ENCODE measurements around the gene USP24. TPM values are rescaled to one million over a fixed set of nuclear protein-coding genes. Genes with fewer than 3 reads are reported as not detected.

Gene USP24
- total RNA-seq, 1 donor from 2014 or later: 19.7 TPM

GRCh38 chr1:55059302-55060132 lies 155.6 kb downstream of the USP24 start:
- H3K4me3 ChIP-seq (ENCODE audit: low read depth, low read length): no peak overlapping the region
- TF ChIP-seq, protein P1, sequence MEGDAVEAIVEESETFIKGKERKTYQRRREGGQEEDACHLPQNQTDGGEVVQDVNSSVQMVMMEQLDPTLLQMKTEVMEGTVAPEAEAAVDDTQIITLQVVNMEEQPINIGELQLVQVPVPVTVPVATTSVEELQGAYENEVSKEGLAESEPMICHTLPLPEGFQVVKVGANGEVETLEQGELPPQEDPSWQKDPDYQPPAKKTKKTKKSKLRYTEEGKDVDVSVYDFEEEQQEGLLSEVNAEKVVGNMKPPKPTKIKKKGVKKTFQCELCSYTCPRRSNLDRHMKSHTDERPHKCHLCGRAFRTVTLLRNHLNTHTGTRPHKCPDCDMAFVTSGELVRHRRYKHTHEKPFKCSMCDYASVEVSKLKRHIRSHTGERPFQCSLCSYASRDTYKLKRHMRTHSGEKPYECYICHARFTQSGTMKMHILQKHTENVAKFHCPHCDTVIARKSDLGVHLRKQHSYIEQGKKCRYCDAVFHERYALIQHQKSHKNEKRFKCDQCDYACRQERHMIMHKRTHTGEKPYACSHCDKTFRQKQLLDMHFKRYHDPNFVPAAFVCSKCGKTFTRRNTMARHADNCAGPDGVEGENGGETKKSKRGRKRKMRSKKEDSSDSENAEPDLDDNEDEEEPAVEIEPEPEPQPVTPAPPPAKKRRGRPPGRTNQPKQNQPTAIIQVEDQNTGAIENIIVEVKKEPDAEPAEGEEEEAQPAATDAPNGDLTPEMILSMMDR (conservative IDR thresholded peaks at IDR 0.05; ENCODE audit: low read depth, low read length): no peak
- no peak for DNase-seq (ENCODE audit: low read depth)

DNA sequence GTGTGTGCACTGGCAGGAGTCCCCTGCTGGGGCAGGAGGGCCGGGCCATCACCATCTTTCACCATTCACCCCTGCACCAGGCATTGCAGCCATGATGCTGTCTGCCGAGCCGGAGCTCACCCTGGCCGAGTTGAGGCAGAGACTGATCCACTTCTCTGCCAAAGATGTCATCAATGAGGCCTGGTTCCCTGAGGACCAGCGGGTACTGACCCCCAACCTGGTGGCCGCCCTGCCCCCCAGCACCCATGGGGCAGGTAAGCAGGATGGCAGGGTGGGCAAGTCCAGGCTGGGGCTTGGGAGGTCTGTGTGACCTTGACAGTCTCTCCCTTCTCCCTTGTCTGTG lies 157.2 kb downstream of the USP24 start:
- H3K4me3 ChIP-seq (ENCODE audit: low read depth, low read length): no peak overlapping the region
- TF ChIP-seq, protein P1 (conservative IDR thresholded peaks at IDR 0.05; ENCODE audit: low read depth, low read length): no peak
- DNase-seq (ENCODE audit: low read depth): no peak

GRCh38 chr1:55057270-55057955 lies 157.8 kb downstream of the USP24 start:
- TF ChIP-seq, protein P1 (conservative IDR thresholded peaks at IDR 0.05; ENCODE audit: low read depth, low read length): no peak
- no peak for DNase-seq (ENCODE audit: low read depth)

GRCh38 chr1:55056632-55056992 lies 158.6 kb downstream of the USP24 start:
- TF ChIP-seq, protein P1 (conservative IDR thresholded peaks at IDR 0.05; ENCODE audit: low read depth, low read length): no peak
- no peak for DNase-seq (ENCODE audit: low read depth)
- H3K4me3 ChIP-seq (ENCODE audit: low read depth, low read length): no peak overlapping the region

More at GRCh38 chr1:55057270-55057955, 157.8 kb downstream of the USP24 start:
- H3K4me3 ChIP-seq (ENCODE audit: low read depth, low read length): no peak overlapping the region

- no peak for DNase-seq (ENCODE audit: low read depth)
- H3K4me3 ChIP-seq (ENCODE audit: low read depth, low read length): no peak overlapping the region
- TF ChIP-seq, protein P1 (conservative IDR thresholded peaks at IDR 0.05; ENCODE audit: low read depth, low read length): no peak
Observed at GRCh38 chr1:55055951-55056631, 159.1 kb downstream of the USP24 start.

GRCh38 chr1:55055084-55055882 lies 159.9 kb downstream of the USP24 start:
- no peak for DNase-seq (ENCODE audit: low read depth)
- no peak overlapping the region for H3K4me3 ChIP-seq (ENCODE audit: low read depth, low read length)
- TF ChIP-seq, protein P1 (conservative IDR thresholded peaks at IDR 0.05; ENCODE audit: low read depth, low read length): no peak

Measured in epithelial cell of proximal tubule (primary cell).